Activated naive CD4-positive, alpha-beta T cell (primary cell): ENCODE data around the gene PLG.
"Not testable (repeated sequence)": the region's sequence is repeated elsewhere in the genome, so short reads cannot be mapped to it uniquely, and the experiment has no call there.

ENCODE experiments used
- DNase-seq, 4 experiments: peaks; one replicate each; lab custom pipeline; 2025; lab: John Stamatoyannopoulos, UW

PLG gene

DNA sequence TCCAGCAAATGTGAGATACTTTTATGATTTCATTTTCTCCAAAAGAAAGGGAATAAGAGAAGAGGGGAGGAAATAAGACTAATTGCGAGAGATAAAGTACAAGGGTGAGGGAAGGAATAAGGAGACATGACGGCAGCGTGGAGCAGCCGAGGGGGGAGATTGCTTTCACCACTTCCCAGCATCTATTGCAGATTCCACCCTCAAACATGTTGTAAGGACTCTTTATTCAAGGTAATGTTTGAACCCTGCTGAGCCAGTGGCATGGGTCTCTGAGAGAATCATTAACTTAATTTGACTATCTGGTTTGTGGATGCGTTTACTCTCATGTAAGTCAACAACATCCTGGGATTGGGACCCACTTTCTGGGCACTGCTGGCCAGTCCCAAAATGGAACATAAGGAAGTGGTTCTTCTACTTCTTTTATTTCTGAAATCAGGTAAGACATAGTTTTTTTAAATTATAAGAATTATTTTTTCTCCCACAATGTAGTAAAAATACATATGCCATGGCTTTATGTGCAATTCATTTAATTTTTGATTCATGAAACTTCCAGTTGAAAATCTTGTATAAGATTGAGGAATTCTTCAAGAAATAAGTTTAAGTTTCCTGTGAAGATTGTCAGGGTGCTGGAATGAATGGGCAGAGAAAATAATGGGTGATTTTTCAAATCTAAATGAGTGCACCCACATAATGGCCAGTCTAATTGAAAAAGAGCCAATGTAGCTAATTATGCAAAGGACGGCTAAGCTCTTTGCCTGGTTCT is at the start of gene PLG:
TSS of gene PLG (plus strand) at position 327 of the 763 bp plus-strand sequence. CDS start at position 388, 61 bp downstream.
- not testable (repeated sequence) for DNase-seq

DNA sequence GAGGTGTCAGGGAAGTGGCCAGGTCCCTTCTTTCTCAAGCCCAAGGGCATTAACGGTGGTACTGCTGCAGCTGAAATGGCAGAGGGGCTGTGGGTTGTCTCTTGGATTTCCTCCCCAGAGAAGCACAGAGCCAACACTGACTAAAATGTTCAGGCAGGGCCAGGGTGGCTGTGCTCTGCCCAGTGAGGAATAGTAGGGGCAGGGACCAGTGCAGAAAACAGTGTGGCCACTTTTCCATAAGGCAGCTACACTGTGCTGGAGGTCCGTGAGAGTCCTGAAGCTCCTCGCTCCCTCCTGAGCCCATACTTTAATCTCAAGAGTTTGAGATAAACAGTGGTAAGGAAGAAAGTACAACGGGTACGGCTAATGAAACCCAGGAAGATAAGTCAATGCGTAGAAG is 42.5 kb upstream of the PLG start:
- DNase-seq, result no peak

- DNase-seq, result no peak
Observed at GRCh38 chr6:160661216-160661615, 40.8 kb upstream of the PLG start.

DNA sequence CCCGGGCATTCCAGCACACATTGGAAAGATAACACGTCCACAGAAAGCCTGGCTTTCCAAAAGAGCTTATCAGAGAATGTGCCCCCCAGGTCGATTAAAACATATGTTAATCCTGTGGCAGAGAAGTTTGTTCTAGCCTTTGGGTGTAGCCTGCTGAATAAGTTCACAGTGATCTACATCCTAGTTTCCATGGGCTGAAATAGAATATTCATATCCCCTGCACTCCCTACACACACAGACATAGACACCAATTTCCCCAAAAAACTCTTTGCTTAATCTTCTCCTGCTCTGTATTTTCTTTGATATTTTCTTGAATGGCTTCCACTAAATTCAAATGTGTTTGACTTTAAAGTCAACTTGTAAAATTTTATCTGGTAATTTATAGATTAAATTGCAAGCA is 39.6 kb upstream of the PLG start:
- no peak for DNase-seq

GRCh38 chr6:160662842-160663241 is 39.2 kb upstream of the PLG start:
- no peak for DNase-seq

- not testable (repeated sequence) for DNase-seq
Observed at GRCh38 chr6:160664198-160664597, 37.8 kb upstream of the PLG start, which contains the start of gene LPA. Gene LPA (minus strand): TSS chr6:160664275. CDS start chr6:160664214, 61 bp downstream.

- DNase-seq, result no peak
Observed at GRCh38 chr6:160667639-160668481, 34.2 kb upstream of the PLG start.

- DNase-seq, result no peak
Observed at GRCh38 chr6:160668589-160668988, 33.5 kb upstream of the PLG start.

GRCh38 chr6:160676418-160676817 is 25.6 kb upstream of the PLG start:
- DNase-seq, result not testable (repeated sequence)

DNA sequence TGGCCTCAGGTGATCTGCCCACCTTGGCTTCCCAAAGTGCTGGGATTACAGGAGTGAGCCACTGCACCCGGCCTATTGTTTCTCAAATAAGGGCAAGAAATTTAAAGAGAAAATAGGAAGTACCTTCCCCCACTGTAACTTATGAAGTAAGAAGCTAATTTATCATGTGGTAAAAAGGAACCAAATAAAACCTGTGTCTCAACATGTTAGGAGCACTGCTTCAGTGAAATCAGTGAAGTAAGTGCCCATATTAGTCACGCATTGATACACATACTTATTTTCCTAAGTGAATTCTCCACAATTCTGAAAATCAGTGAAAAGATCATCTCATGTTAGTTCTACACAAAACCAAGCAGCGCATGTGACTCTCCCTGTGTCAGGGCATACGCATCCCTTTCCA is 23.8 kb upstream of the PLG start:
- DNase-seq, result no peak

DNA sequence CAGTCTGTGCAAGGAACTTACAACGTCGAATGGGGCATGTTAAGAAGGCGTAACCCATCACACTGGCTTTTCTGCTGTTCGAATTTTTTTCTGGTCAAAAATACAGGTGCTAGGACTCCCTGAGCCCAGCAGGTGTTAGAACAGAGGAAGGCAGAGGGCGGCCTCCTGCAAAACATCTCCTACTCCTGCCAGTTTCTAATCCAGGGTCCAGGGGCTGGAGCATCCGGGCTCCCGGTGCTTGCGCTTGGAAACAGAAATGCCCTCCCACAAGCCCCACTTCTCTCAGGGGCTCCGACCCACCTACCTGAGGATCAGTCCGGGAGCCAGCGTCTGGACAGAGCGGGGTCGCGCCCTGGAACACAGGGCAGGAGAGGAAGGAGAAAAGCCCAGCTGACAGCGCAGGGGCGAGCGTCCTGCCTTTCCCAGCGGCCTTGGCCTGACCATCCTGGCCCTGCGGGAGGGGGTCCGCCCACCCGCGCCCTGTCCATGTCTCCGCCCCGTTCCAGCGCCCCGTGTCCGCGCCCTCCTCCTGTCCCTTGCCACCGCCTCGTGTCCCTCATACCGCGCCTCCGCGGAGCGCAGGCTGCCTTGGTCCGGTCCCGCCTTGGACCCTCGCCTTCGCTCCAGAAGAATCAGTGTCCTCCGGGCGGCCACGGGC is 23.2 kb upstream of the PLG start:
- no peak for DNase-seq

GRCh38 chr6:160679402-160679769 is 22.7 kb upstream of the PLG start:
- no peak for DNase-seq

GRCh38 chr6:160685101-160685761 is 16.8 kb upstream of the PLG start:
- DNase-seq, result not testable (repeated sequence)

DNA sequence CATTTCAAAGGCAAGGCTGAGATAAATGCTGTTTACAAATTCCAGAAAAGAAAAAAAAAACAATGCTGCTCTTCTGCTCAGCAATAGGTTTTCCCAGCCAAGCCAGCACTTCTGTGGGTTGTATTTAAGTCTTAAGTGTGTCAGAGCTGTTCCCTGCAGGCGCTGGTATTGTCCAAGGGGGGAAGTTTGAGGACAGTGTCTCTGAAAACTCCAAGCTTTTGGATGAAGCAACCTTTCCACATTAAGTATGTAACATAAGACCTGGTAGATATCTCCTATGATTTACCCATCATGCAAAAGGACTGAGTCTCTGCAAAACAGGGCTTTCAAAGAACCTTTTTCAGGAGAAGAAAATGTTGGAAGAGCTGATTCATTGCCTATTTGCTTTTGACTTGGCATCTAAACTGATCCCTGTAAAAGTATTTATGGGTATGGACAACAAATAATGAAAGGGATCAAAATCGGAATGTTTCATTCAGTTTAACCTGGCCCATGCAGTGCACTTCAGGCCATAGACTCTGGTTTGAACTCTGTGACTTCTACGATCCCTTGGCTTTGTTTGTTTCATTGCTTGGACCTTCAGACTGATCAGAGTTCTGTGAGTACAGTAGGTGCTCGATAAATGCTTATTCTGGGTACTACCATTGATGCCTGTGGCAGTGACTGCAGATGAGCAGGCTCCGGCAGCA is 16.1 kb upstream of the PLG start:
- no peak for DNase-seq

GRCh38 chr6:160690458-160690857 is 11.6 kb upstream of the PLG start:
- no peak for DNase-seq

- DNase-seq, result no peak
Observed at GRCh38 chr6:160691617-160692016, 10.4 kb upstream of the PLG start.

DNA sequence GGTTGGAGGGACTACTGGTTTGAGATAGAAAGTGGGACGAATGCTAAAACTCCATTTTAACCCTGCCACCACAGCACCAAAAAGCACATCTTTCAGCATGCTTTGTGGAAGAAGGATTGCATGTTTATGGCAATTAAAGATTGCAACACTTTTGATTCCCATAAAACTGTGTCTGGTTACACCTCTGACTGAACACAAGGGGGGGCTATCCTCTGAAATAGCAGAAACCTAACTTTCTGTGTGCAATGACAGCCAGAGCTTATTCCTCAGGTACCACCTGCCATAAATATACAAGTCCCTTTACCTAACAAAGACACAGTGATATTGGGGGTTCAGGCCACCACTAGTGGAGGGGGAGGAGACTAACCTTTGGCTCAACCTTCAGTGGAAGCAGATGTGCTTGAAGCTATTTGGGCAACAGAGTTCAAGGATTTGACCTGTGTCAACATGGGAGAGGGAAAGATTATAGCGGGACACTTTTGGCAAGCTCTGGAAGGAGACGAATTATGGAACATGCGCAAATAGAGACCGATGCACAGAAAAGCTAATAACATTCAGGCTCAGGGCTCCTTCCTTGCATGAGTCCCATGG is 9.6 kb upstream of the PLG start:
- DNase-seq, result no peak

GRCh38 chr6:160695025-160695424 is 7.0 kb upstream of the PLG start:
- DNase-seq, result not testable (repeated sequence)

- not testable (repeated sequence) for DNase-seq
Observed at GRCh38 chr6:160695622-160696021, 6.4 kb upstream of the PLG start.

- DNase-seq, result not testable (repeated sequence)
Observed at GRCh38 chr6:160696884-160697283, 5.2 kb upstream of the PLG start.

DNA sequence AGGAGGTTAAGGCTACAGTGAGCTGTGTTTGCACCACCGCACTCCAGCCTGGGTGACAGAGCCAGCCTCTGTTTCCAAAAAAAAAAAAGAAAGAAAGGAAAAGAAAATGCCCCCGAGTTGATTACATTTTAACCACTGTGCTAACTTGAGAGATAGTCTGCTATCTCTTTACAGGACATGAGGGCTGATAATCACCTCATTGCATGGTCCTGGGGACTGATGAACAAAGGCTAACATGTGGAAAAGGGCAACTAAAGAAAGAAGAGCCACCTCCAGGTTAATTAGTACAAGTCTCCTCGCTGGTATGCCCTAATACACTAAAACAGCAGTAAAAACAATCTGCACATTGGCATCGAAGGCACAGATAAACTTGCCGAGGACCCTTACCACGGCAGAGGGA is 4.2 kb upstream of the PLG start:
- no peak for DNase-seq
